Activated CD4-positive, alpha-beta T cell treated with anti-CD3 and anti-CD28 coated beads for 4 hours (primary cell): Measurements from ENCODE around the gene RNF213.
"Not testable (repeated sequence)": the region's sequence is repeated elsewhere in the genome, so short reads cannot be mapped to it uniquely, and the experiment has no call there.

Experiments
- DNase-seq, 2 donors: peaks; one replicate each; pipeline ENCODE4 v3.0.0-alpha.2; 2020

RNF213 gene

GRCh38 chr17:80253631-80254395 is 6.8 kb upstream of the RNF213 start:
- no peak for DNase-seq

- peak; percentile 74 for DNase-seq
These were observed 6.0 kb upstream of the RNF213 start for GRCh38 chr17:80254396-80255251.

- no peak for DNase-seq
These were observed 4.7 kb upstream of the RNF213 start for GRCh38 chr17:80256034-80256350.

- no peak for DNase-seq
These were observed 2.9 kb upstream of the RNF213 start for GRCh38 chr17:80257716-80258213.

- DNase-seq = not testable (repeated sequence)
These were observed 2.4 kb upstream of the RNF213 start for GRCh38 chr17:80258296-80258695.

- no peak for DNase-seq
These were observed 1.1 kb upstream of the RNF213 start for GRCh38 chr17:80259457-80260068.

- DNase-seq = peak; percentile 78 to 84
These were observed 550 bp upstream of the RNF213 start for GRCh38 chr17:80260069-80260535.

- peak; percentile 64 to 67 for DNase-seq
These were observed 675 bp downstream of the RNF213 start for GRCh38 chr17:80261159-80261894.

- no peak for DNase-seq
These were observed 1.2 kb downstream of the RNF213 start for GRCh38 chr17:80261895-80262279.

- no peak for DNase-seq
These were observed 1.6 kb downstream of the RNF213 start for GRCh38 chr17:80262291-80262690.

- DNase-seq = no peak
These were observed 2.2 kb downstream of the RNF213 start for GRCh38 chr17:80262775-80263244.

- peak; percentile 86 to 87 for DNase-seq
These were observed 2.9 kb downstream of the RNF213 start for GRCh38 chr17:80263253-80264204.

GRCh38 chr17:80264205-80265075 is 3.8 kb downstream of the RNF213 start:
- DNase-seq = peak; percentile 49 to 63

GRCh38 chr17:80265205-80266068 is 4.8 kb downstream of the RNF213 start:
- peak; percentile 54 to 63 for DNase-seq

- no peak for DNase-seq
These were observed 6.7 kb downstream of the RNF213 start for GRCh38 chr17:80267391-80267790.

GRCh38 chr17:80268427-80268826 is 7.8 kb downstream of the RNF213 start:
- no peak for DNase-seq

- DNase-seq = no peak
These were observed 8.8 kb downstream of the RNF213 start for GRCh38 chr17:80269405-80269807.

- no peak for DNase-seq
These were observed 9.5 kb downstream of the RNF213 start for GRCh38 chr17:80270104-80270503.

- peak; percentile 36 to 50 for DNase-seq
These were observed 10.2 kb downstream of the RNF213 start for GRCh38 chr17:80270836-80271235.
